ENCODE data around the gene OSTN. TPM values are rescaled to one million over a fixed set of nuclear protein-coding genes. Genes with fewer than 3 reads are reported as not detected.
"Not testable (repeated sequence)": the region's sequence is repeated elsewhere in the genome, so short reads cannot be mapped to it uniquely, and the experiment has no call there.

Gene OSTN
- 0.03 TPM in 1 of 2 replicates, not detected in the other for total RNA-seq (2014; rRNA removed; shearing (Covaris generic); ENCODE audit: low replicate concordance)

GRCh38 chr3:191198932-191199331 lies at the start of gene OSTN:
Gene OSTN, plus strand, starts transcription at chr3:191199241. Its CDS starts 13,292 bp downstream, at chr3:191212533.
- in situ Hi-C loops (cut with HindIII; ENCODE audit: low pct_unique_long_range_greater_than_20kb, low sequenced_read_pairs): no loop called here
- no peak for DNase-seq (ENCODE audit: low read depth)

- in situ Hi-C loops (cut with HindIII; ENCODE audit: low pct_unique_long_range_greater_than_20kb, low sequenced_read_pairs): no loop called here
- no peak for DNase-seq (ENCODE audit: low read depth)
These were observed 47.4 kb upstream of the OSTN start for GRCh38 chr3:191151653-191152052.

GRCh38 chr3:191154827-191155226 lies 44.2 kb upstream of the OSTN start:
- DNase-seq (ENCODE audit: low read depth): no peak
- in situ Hi-C loops (cut with HindIII; ENCODE audit: low pct_unique_long_range_greater_than_20kb, low sequenced_read_pairs): no loop called here

- no peak for DNase-seq (ENCODE audit: low read depth)
- in situ Hi-C loops (cut with HindIII; ENCODE audit: low pct_unique_long_range_greater_than_20kb, low sequenced_read_pairs): no loop called here
These were observed 40.8 kb upstream of the OSTN start for GRCh38 chr3:191158247-191158646.

- in situ Hi-C loops (cut with HindIII; ENCODE audit: low pct_unique_long_range_greater_than_20kb, low sequenced_read_pairs): no loop called here
- DNase-seq (ENCODE audit: low read depth): no peak
These were observed 40.2 kb upstream of the OSTN start for GRCh38 chr3:191158815-191159214.

- in situ Hi-C loops (cut with HindIII; ENCODE audit: low pct_unique_long_range_greater_than_20kb, low sequenced_read_pairs): no loop called here
- DNase-seq (ENCODE audit: low read depth): no peak
These were observed 33.2 kb upstream of the OSTN start for GRCh38 chr3:191165802-191166201.

GRCh38 chr3:191166368-191166767 lies 32.7 kb upstream of the OSTN start:
- in situ Hi-C loops (cut with HindIII; ENCODE audit: low pct_unique_long_range_greater_than_20kb, low sequenced_read_pairs): no loop called here
- no peak for DNase-seq (ENCODE audit: low read depth)

GRCh38 chr3:191169566-191169965 lies 29.5 kb upstream of the OSTN start:
- in situ Hi-C loops (cut with HindIII; ENCODE audit: low pct_unique_long_range_greater_than_20kb, low sequenced_read_pairs): no loop called here
- DNase-seq (ENCODE audit: low read depth): no peak

GRCh38 chr3:191170097-191170496 lies 28.9 kb upstream of the OSTN start:
- in situ Hi-C loops (cut with HindIII; ENCODE audit: low pct_unique_long_range_greater_than_20kb, low sequenced_read_pairs): no loop called here
- DNase-seq (ENCODE audit: low read depth): no peak

- no peak for DNase-seq (ENCODE audit: low read depth)
- in situ Hi-C loops (cut with HindIII; ENCODE audit: low pct_unique_long_range_greater_than_20kb, low sequenced_read_pairs): no loop called here
These were observed 23.9 kb upstream of the OSTN start for GRCh38 chr3:191175102-191175501.

GRCh38 chr3:191176038-191176785 lies 22.8 kb upstream of the OSTN start:
- no peak for DNase-seq (ENCODE audit: low read depth)
- in situ Hi-C loops (cut with HindIII; ENCODE audit: low pct_unique_long_range_greater_than_20kb, low sequenced_read_pairs): no loop called here

GRCh38 chr3:191185382-191185781 lies 13.7 kb upstream of the OSTN start:
- DNase-seq (ENCODE audit: low read depth); in situ Hi-C loops (cut with HindIII; ENCODE audit: low pct_unique_long_range_greater_than_20kb, low sequenced_read_pairs): not testable (repeated sequence)

GRCh38 chr3:191188246-191188645 lies 10.8 kb upstream of the OSTN start:
- in situ Hi-C loops (cut with HindIII; ENCODE audit: low pct_unique_long_range_greater_than_20kb, low sequenced_read_pairs); DNase-seq (ENCODE audit: low read depth): not testable (repeated sequence)

GRCh38 chr3:191192270-191192669 lies 6.8 kb upstream of the OSTN start:
- in situ Hi-C loops (cut with HindIII; ENCODE audit: low pct_unique_long_range_greater_than_20kb, low sequenced_read_pairs); DNase-seq (ENCODE audit: low read depth): not testable (repeated sequence)

- in situ Hi-C loops (cut with HindIII; ENCODE audit: low pct_unique_long_range_greater_than_20kb, low sequenced_read_pairs): no loop called here
- DNase-seq (ENCODE audit: low read depth): no peak
These were observed 6.1 kb upstream of the OSTN start for GRCh38 chr3:191192941-191193340.

GRCh38 chr3:191197761-191198306 lies 1.2 kb upstream of the OSTN start:
- no peak for DNase-seq (ENCODE audit: low read depth)
- in situ Hi-C loops (cut with HindIII; ENCODE audit: low pct_unique_long_range_greater_than_20kb, low sequenced_read_pairs): no loop called here

GRCh38 chr3:191198480-191198879 lies 561 bp upstream of the OSTN start:
- DNase-seq (ENCODE audit: low read depth): no peak
- in situ Hi-C loops (cut with HindIII; ENCODE audit: low pct_unique_long_range_greater_than_20kb, low sequenced_read_pairs): no loop called here

GRCh38 chr3:191210032-191210431 lies 11.0 kb downstream of the OSTN start:
- in situ Hi-C loops (cut with HindIII; ENCODE audit: low pct_unique_long_range_greater_than_20kb, low sequenced_read_pairs): no loop called here
- DNase-seq (ENCODE audit: low read depth): no peak

- in situ Hi-C loops (cut with HindIII; ENCODE audit: low pct_unique_long_range_greater_than_20kb, low sequenced_read_pairs): no loop called here
These were observed 17.5 kb downstream of the OSTN start for GRCh38 chr3:191216510-191216909.

GRCh38 chr3:191217301-191217700 lies 18.3 kb downstream of the OSTN start:
- in situ Hi-C loops (cut with HindIII; ENCODE audit: low pct_unique_long_range_greater_than_20kb, low sequenced_read_pairs): no loop called here
- no peak for DNase-seq (ENCODE audit: low read depth)

More at GRCh38 chr3:191216510-191216909, 17.5 kb downstream of the OSTN start:
- no peak for DNase-seq (ENCODE audit: low read depth)

Measured in Caki2 (cell line).